Ovary (tissue), 3 donors: Measurements from ENCODE around the gene PIM1.

Experiments
- EP300 ChIP-seq: sonication (generic); formaldehyde crosslinking; IDR thresholded peaks from one replicate; pipeline ENCODE4 v1.6.1; 2017; ENCODE audit warnings: antibody characterized with exemption
- POLR2A ChIP-seq: fragments of 450-650 bp; IDR thresholded peaks from one replicate; pipeline ENCODE4 v1.6.1; 2017; ENCODE audit warnings: antibody characterized with exemption, mild to moderate bottlenecking, moderate library complexity
- TF ChIP-seq, protein P1 (sequence below), 3 donors: fragments of 450-650 bp in 2 of 3; fragments of 200-600 bp in 1 of 3; IDR thresholded peaks; one replicate each; pipeline versions ENCODE4 v1.5.1 to v1.8.0; 2016 to 2022; ENCODE audit warnings: antibody characterized with exemption in 3 of 3, mild to moderate bottlenecking in 1 of 3
- donor health status: DM: no; HTN: no; CAD: no.

DNA sequence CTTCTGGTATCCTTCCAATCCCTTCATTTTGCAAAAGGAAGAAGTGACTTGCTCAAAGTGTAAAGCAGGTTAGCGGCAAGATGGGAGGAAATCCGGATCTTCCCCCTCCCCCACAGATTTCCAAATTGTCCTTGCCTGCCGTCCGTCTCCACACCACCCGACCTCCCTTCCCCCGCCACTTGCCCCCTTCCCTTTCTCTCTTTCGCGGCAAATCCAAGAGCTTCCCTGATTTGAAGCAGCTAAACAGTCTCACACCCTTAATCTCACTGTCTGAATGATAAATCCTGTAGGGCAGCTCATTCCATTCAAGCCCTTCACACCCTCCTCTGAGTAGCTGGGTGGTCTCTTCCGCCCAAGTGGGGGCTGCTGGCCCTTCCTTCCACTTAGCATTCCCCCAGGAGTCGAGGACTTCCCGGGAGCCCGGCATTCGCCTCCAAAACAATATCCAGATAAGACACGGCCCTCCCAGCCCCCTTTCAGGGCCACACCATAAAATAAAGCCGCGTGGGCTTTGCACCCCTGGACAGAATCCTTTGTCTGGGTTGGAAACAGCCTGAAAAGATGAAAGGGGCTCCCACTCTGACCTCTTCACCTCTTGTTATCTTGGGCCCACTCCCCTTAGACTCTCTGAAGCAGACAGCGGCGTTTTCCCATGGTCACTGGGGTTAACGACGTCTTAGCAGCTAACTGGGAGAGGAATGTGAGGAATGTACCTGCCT lies 44.0 kb upstream of the PIM1 start:
- TF ChIP-seq, protein P1, sequence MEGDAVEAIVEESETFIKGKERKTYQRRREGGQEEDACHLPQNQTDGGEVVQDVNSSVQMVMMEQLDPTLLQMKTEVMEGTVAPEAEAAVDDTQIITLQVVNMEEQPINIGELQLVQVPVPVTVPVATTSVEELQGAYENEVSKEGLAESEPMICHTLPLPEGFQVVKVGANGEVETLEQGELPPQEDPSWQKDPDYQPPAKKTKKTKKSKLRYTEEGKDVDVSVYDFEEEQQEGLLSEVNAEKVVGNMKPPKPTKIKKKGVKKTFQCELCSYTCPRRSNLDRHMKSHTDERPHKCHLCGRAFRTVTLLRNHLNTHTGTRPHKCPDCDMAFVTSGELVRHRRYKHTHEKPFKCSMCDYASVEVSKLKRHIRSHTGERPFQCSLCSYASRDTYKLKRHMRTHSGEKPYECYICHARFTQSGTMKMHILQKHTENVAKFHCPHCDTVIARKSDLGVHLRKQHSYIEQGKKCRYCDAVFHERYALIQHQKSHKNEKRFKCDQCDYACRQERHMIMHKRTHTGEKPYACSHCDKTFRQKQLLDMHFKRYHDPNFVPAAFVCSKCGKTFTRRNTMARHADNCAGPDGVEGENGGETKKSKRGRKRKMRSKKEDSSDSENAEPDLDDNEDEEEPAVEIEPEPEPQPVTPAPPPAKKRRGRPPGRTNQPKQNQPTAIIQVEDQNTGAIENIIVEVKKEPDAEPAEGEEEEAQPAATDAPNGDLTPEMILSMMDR (IDR thresholded peaks at IDR 0.05), result no peak
- TF ChIP-seq POLR2A (peak; percentile 8), EP300 (no peak)
